Mesangial cell (primary cell): ENCODE results near the gene PLCH2. TPM values are rescaled to one million over a fixed set of nuclear protein-coding genes. Genes with fewer than 3 reads are reported as not detected.

Source experiments
- total RNA-seq: library from RNA; depleted of rRNA; stranded (reverse); fragments of >200 nt; gene quantifications from 2 replicates; pipeline ENCODE4 v1.2.3, GENCODE V29; 2015

The PLCH2 gene, protein sequence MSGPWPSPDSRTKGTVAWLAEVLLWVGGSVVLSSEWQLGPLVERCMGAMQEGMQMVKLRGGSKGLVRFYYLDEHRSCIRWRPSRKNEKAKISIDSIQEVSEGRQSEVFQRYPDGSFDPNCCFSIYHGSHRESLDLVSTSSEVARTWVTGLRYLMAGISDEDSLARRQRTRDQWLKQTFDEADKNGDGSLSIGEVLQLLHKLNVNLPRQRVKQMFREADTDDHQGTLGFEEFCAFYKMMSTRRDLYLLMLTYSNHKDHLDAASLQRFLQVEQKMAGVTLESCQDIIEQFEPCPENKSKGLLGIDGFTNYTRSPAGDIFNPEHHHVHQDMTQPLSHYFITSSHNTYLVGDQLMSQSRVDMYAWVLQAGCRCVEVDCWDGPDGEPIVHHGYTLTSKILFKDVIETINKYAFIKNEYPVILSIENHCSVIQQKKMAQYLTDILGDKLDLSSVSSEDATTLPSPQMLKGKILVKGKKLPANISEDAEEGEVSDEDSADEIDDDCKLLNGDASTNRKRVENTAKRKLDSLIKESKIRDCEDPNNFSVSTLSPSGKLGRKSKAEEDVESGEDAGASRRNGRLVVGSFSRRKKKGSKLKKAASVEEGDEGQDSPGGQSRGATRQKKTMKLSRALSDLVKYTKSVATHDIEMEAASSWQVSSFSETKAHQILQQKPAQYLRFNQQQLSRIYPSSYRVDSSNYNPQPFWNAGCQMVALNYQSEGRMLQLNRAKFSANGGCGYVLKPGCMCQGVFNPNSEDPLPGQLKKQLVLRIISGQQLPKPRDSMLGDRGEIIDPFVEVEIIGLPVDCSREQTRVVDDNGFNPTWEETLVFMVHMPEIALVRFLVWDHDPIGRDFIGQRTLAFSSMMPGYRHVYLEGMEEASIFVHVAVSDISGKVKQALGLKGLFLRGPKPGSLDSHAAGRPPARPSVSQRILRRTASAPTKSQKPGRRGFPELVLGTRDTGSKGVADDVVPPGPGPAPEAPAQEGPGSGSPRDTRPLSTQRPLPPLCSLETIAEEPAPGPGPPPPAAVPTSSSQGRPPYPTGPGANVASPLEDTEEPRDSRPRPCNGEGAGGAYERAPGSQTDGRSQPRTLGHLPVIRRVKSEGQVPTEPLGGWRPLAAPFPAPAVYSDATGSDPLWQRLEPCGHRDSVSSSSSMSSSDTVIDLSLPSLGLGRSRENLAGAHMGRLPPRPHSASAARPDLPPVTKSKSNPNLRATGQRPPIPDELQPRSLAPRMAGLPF (N-terminal part only)
- total RNA-seq, result 0.38 TPM in 1 of 2 replicates, not detected in the other

DNA sequence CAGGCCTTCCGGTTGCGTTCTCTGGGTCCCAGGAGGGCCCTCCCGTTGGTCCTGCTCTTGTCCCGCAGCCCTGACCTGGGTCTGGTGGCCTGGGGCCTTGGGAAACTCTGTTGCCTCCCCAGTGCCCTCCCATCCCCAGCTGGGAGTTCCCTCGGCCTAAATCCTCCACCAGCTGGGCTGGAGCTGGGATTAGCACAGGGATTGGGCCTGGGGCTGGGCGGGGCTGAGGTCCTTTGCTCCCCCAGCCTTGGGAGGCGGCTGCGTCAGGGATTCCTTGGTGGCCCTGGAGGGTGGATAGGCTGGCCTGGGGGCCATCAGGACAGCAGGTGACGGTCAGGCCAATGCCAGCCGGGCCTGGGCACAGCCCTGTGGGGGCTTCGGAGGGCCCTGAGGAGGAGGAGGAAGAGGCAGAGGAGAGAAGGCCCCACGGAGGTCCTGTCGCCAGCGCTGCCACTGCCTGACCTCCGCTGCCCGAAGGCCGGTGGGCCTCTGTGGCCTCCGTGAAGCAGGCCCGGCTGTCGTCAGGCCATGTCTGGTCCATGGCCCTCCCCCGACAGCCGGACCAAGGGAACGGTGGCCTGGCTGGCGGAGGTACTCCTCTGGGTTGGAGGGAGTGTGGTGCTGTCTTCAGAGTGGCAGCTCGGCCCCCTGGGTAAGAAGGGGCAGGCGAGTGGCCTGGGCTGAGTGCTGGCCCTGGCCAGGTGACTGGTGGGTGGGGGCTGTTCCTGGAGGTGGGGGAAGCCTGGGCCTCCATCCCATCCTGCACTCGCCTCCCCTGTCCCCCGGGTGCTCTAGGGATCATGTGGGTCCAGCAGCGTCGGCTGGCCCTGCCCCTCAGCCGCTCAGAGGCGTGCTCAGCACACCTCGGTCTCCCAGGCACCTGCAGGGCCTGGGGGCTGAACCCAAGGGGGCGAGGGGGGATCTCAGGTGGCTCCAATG lies at the start of gene PLCH2:
Gene PLCH2 (plus strand): TSS at position 229 of the 939 bp plus-strand sequence. CDS start 300 bp downstream, at position 529.

DNA sequence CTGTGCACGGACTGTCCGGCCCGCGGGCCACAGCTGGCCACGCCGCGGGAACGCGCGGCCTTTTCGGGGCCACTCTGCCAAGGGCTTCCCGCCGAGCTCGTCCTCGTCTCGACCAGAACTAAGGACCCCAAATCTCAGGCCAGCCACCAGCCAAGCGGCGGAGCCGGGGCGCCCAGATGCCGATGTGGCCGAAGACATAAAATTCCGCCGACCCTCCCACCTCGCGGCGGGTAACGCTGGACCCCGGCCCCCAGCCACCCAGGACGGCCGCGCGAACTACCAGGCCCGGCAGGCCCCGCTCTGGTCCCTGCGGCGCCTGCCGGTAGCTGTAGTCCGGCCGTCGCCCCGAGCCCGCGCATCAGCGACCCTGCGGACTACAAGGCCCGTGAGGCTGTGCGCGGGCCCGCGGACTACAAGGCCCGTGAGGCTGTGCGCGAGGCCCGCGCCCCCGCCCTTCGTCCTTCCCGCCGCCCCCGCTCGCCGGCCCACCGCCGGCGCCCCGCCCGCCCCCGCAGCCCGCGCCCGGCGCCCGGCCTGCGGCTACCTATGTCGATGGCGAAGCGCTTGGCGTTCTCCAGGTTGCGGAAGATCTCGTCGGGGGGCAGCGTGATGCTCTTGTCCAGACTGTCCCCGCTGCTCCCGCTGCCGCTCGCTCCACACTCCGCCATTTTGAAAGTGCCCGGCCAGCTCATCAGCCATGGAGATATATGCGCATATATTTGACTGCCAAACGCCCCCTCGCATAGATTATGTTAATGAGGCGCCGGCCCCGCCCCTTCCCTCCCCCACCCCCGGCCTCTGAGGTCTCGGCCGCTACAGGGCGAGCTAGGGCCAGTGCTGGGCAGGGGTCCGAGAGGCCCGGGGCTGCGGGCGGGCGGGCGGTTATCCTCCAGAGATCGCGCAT lies 50.1 kb downstream of the PLCH2 start, which contains the start of gene PANK4:
Gene PANK4 (minus strand): TSS at position 677 of the 904 bp plus-strand sequence. CDS start 9 bp downstream, at position 668.

DNA sequence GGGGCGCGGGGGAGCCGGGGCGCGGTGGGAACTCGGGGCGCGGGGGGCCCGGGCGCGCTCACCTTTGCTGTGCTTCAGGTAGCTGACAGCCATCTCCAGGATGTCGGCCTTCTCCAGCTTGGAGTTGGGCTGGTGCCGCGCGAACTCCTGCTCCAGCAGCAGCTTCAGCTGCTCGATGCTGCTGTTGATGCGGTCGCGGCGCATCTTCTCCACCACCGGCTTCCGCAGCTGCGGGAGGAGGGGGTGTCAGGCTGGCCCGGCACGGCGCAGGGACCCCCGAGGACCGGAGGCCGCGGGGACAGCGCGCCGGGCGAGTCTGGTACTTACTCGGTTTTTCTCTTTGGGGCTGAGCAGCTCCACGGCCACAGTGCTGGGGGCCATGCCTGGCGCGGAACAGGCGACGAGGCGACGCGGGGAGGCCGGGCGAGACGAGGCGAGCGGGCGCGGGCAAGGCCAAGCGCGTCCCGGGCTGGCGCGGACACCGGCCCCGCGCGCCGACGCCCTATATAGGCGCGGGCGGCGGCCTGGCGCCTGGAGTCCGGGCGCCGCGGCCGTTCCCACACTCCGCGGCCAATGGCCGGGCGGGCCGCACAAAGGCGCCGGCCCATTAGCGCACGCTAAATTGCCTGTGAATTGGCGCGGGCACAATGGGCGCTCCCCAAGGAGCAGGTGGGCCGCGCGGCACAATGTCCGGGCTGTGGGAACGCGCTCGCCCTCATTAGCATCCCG lies 53.9 kb downstream of the PLCH2 start, which contains the start of gene HES5:
Gene HES5 (minus strand): TSS at position 480 of the 729 bp plus-strand sequence. CDS start 99 bp downstream, at position 381.

Other genes with a start within 250 kb of the PLCH2 start
- 36.0 and 46.5 TPM in 2 replicates for gene SKI, start 248.0 kb upstream of the PLCH2 start, total RNA-seq
- gene MORN1, start 84.7 kb upstream of the PLCH2 start, total RNA-seq, result 2.8 and 8.6 TPM in 2 replicates
- 56.7 and 64.4 TPM in 2 replicates for gene RER1, start 84.4 kb upstream of the PLCH2 start, total RNA-seq
- gene PEX10, start 63.7 kb upstream of the PLCH2 start, total RNA-seq, result 45.3 and 46.5 TPM in 2 replicates
- 18.8 and 30.0 TPM in 2 replicates for gene PANK4, start 50.3 kb downstream of the PLCH2 start, total RNA-seq
- not detected in 2 replicates for gene HES5, start 54.0 kb downstream of the PLCH2 start, total RNA-seq
- 5.9 and 8.1 TPM in 2 replicates for gene TNFRSF14, start 80.1 kb downstream of the PLCH2 start, total RNA-seq
- 27.8 and 35.7 TPM in 2 replicates for gene PRXL2B, start 110.5 kb downstream of the PLCH2 start, total RNA-seq
- gene MMEL1, start 156.7 kb downstream of the PLCH2 start, total RNA-seq, result 0.38 TPM in 1 of 2 replicates, not detected in the other